HG02678 (cell line): Measurements from ENCODE around the gene EVC2.
"Not testable (repeated sequence)": the region's sequence is repeated elsewhere in the genome, so short reads cannot be mapped to it uniquely, and the experiment has no call there.

ENCODE experiments used
- ATAC-seq: cut with Tn5 transposase; IDR thresholded peaks from one replicate; pipeline ENCODE4 v1.9.1; 2021; ENCODE audit warnings: mild to moderate bottlenecking, moderate library complexity; ENCODE audit not compliant: unreplicated experiment

Gene EVC2

DNA sequence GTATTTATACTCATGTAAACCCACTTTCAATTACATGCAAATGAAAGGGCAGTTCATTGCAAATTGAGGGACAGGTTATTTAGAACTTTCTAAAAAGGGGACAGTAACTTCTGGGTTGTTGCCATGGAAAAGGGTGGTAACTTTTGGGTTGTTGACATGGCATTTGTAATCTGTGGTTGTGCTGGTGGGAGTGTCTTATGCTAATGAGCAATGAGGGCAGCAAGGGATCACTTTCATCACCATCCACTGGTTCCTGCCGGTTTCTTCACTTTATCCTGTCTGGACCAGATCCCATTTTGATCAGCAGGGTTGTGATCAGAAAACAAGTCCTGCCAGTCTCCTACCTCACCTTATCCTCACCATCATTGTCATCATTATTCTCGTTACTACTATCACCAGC lies 34.6 kb upstream of the EVC2 start:
- ATAC-seq = no peak

DNA sequence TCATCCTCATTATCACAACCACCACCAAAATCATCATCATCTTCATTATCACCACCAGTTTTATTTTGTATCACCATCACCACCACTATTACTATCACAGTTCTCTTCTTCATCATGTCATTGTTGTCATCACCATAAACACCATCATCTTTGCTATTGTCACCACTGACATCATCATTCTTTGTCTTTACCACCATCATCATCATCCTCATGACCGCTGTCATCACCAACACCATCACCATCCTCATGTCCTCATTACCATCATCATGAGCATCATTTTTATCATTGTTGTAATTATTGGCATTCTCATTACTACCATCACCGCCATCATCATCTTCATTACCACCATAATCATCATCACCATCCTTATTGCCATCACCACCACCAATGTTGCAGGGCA lies 34.0 kb upstream of the EVC2 start:
- ATAC-seq = no peak

DNA sequence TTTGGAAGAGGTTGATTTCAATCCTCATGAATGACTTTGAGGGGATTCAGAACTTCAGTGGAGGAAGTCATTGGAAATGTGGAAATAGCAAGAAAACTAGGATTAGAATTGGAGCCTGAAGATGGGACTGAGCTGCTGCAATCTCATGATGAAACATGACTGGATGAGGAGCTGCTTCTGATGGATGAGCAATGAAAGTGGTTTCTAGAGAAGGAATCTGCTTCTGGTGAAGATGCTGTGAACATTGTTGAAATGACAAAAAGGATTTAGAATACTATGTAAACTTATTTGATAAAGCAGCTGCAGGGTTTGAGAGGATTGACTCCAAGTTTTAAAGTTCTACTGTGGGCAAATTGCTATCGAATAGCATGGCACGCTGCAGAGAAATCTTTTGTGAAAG lies 29.7 kb upstream of the EVC2 start:
- ATAC-seq = no peak

GRCh38 chr4:5735463-5735862 lies 27.1 kb upstream of the EVC2 start:
- ATAC-seq = no peak

DNA sequence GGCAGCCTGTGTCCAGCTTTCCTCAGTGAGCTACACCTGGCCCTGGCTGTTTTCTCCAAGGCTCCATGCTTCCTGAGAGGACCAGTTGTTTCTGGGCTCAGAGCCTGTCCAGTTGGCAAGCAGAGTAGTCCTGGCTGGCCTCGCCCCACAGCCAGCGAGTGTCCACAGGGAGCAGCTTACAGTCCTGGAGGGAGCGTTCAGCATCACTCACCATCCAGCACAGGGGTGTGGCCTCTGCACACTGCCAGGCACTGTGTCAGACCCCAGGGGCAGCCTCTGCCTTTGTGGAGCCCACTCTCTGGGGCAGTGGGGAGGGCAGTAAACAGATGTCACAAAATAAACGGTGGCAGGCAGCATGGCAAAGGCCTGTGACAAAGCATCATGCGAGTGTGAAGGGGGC lies 26.5 kb upstream of the EVC2 start:
- no peak for ATAC-seq

DNA sequence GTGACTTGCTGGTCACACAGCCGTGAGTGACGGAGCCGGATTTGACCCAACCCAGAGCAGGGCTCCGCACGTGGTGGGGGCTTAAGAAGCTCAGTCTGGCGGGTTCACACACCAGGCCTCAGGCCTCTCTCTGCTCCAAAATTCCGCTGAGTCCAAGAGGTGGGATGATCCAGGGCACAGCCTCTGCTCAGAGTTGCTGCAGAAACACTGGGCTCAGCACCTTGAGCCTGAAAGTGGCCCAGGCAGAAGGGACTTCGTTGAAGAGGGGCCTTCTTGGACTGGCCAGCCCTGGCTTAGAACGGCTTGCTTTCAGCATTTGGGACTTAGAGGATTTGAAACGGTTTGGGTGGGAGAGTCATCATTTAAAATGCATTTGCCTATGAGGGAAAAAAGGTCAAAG lies 23.8 kb upstream of the EVC2 start:
- no peak for ATAC-seq

- ATAC-seq = no peak
These were observed 22.9 kb upstream of the EVC2 start for GRCh38 chr4:5730993-5731990.

DNA sequence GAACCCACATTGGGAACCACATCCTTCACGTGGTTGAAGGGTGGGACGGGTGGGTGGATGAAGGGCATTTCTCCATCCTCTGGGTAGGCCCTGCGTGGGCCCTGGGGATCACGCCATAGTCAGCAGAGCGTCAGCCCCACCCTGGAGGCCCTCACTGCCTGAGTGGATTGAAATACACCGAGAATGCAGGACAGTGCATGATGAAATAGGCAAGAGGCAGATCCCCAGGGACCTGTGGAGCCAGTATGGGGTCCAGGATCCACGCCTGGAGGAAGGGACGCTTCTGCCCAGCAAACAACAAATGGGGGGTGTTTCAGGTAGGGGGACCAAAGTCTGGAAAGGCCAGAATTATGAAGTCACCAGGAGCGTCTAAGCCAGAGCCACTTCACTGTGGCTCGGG lies 22.1 kb upstream of the EVC2 start:
- ATAC-seq = no peak

DNA sequence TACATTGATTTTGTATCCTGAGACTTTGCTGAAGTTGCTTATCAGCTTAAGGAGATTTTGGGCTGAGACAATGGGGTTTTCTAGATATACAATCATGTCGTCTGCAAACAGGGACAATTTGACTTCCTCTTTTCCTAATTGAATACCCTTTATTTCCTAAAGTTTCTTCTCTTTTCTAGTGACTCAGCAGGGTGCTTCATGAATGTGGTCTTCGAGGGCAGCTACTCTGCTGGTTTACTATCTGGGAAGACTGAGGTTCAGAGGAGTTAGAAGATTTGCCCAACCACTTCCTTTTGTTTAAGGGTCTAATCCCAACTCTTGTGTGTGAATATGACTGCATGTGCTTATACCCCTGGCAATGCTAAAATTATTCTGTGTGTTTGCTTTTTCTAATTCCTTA lies 20.1 kb upstream of the EVC2 start:
- not testable (repeated sequence) for ATAC-seq

DNA sequence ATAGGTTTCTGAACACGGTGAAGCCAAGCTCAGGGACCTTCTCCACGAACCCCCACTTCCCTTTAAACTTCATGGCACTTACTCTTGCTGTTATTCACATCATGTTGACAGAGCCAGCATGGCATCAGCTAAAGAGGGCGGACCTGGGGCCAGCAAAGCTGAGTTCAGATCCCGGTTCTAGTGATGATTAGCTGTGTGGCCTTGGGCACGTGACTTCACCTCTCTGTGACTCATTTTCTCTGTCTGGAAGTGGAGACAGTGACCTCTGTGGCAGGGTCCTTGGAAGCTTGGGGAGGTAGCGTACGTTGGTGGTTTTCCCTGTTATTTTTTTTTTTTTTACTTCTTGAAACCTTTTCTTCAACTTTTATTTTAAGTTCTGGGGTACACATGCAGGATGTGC lies 16.0 kb upstream of the EVC2 start:
- ATAC-seq = no peak

DNA sequence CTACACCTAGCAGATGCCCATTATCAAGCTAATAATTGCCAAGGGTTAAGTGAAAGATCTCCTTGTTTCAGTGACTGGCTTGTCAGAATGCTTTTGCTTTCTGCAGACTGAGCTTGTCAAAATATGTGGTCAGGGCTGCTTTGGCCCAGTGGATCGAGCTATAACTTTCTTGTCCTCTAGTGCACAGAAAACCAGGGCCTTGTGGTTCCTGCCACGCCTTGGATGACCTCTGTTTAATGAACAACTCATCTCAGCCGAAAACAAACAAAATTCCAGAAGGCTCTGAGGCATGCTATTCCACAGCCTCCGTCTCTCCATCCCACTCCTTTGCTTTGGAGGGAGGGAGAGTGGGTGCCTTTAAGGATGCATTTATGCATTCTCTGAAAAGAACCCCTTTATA lies 14.0 kb upstream of the EVC2 start:
- ATAC-seq = no peak

DNA sequence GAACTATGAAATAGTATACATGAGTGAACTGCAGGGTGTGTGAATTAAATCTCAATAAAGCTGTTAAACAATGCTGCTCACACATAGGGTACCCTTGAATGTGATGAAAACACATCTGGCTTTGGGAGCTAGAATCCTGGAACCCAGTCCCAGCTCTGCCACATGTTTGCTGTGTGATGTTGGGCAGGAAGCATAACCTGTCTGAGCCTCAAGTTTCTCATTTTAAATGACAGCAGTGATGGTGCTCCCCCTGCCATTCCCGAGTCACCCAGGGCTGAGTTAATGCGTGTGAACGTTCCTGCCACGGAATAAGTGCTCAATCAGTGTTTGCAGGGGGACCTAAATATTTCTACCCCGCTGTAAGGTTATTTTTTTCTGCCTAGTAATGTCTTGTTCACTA lies 13.6 kb upstream of the EVC2 start:
- no peak for ATAC-seq

DNA sequence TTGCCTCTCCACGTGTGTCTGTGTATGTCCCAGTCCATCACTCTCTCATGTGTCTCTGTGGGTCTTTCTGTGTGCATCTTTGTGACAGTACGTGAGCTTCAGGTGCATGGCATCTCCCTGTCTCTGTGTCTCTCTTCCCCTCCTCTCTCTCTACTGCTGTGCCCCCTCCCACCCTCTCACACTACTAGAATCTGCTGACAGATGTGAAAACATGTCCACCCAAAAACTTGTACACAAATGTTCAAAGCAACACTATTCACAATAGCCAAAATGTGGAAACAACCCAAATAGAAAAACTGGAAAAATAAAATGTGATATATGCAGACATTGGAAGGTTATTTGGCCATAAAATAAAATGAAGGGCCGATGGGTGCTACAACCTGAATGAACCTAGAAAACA lies 12.6 kb upstream of the EVC2 start:
- no peak for ATAC-seq

GRCh38 chr4:5720157-5720850 lies 11.9 kb upstream of the EVC2 start:
- no peak for ATAC-seq

DNA sequence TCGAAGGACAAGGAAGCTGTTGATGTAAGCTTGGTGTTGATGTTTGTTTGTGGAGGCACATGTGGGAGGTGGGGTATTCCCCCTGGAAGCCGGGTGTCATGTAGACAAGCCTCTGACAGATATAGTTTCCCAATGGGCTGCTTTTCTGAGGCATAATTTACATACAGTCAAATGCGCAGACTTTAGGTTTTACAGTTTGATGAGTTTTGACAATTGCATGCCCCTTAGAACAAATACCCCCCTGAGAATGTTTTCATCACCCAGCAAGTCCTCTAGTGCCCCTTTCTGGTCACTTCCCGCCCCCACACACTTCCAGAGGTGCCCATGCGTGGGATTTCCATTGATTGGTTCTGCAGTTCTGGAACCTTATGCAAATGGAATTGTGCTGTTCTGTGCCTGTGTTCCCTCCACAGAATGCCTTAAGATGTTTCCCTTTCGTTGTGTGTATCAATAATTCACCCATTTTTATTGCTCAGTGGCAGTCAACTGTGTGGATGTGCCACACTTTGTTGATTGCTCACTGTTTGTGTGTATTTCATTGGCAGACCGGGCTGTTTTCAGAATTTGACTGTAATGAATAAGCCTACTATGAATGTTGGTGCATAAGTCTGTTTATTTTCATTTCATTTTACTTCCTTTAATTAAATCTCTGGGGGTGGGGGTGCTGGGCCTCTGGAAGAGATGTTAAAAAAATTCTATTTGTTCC lies 11.1 kb upstream of the EVC2 start:
- ATAC-seq = no peak

GRCh38 chr4:5718411-5718810 lies 10.1 kb upstream of the EVC2 start:
- no peak for ATAC-seq

GRCh38 chr4:5717449-5718158 lies 9.2 kb upstream of the EVC2 start:
- no peak for ATAC-seq

DNA sequence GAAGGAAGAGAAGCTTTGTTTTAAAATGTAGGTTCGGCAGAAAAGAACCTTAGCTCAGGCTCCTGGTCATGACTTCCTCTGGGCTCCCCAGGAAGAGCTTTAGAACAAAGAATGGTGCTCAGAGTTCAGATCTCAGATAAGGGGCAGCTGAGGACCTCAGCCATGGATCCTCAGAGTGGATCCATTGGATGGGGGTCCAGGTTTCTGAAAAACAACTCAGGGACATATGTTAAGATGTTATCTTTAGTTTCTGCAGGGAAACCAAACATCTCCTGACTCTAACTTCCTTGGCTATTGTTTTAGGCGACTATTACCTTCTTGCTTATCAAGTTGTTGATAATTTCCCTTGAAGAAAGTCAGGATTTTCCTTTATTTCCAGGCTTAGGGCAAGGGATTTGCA lies 8.0 kb upstream of the EVC2 start:
- ATAC-seq = no peak

DNA sequence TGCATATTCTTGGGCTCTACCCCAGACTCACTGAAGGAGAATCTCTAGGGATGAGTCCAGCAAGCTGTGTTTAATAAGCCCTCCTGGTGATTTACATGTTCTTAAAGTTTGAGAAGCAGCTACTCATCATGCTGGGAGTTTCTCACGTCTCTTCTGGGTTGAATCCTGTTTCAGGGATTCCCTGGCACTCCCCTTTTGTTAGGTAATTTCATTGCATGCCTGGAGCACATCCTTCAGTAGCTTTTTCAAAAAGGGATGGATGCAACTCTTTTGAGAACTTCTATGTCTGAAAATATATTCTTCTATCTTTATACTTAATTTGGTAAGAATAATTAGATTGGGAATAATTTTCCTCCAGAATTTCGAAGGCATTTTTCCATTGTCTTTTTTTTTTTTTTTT lies 7.0 kb upstream of the EVC2 start:
- ATAC-seq = no peak

DNA sequence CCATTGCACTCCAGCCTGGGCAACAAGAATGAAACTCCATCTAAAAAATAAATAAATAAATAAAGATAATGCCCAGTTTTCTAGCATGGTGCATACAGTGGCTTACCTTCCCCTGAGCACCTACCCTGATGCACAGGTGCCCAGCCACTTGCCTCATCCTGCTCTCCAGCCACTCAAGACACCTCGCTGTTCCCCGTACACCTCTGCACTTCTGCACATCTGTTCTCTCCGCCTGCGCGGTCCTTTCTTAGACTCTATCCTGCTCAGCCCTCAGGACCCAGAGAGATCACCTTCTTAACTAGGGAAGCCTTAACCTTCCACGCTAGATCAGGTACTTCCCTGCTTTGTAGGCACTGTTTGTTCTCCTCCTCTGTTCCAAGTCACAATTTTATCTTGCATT lies 5.5 kb upstream of the EVC2 start:
- ATAC-seq = no peak

DNA sequence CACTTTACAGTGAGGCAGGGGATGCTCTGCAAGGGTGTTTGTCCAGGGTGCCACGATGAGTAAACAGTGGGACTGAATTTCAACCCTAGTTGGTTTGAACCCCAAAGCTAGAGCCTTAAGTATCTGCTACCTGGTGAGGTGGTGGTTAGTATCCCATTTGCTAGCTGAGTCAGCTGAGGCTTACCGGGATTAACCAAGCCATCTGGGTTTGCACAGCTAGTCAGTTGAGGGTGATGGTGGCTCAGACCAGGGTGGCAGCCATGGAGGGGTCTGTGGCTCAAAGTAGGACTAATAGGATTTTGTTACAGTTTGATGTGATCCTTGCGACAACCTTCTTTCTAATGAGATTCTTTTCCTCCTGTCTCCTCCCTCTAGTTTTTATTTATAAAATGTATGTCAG lies 4.6 kb upstream of the EVC2 start:
- no peak for ATAC-seq
